Gastrocnemius medialis (tissue), 4 donors: Measurements from ENCODE around the gene CUL1. TPM values are rescaled to one million over a fixed set of nuclear protein-coding genes. Genes with fewer than 3 reads are reported as not detected.

Experiments
- ATAC-seq, 2 donors: fragments of 150-250 bp; one replicate each; pipeline ENCODE4 v1.9.1; 2016
- DNase-seq, 2 donors: peaks; one replicate each; pipeline ENCODE4 v3.0.0-alpha.2; 2019
- H3K27ac ChIP-seq, 4 donors: fragments of 200-600 bp; sonication (generic); 1 replicate in 1 of 4; 2 replicates in 3 of 4; pipeline ENCODE4 v1.5.1; 2016 to 2018; ENCODE audit warnings: mild to moderate bottlenecking in 2 of 4, moderate library complexity in 1 of 4
- H3K27me3 ChIP-seq, 3 donors: fragments of 200-600 bp; sonication (generic) in 2 of 3; 1 replicate in 1 of 3; 2 replicates in 2 of 3; pipeline versions ENCODE4 v1.5.1 to v1.6.0; 2016 to 2019; ENCODE audit warnings: mild to moderate bottlenecking in 1 of 3, moderate library complexity in 1 of 3
- H3K36me3 ChIP-seq, 2 donors: fragments of 200-600 bp; sonication (generic) in 1 of 2; one replicate each; pipeline ENCODE4 v1.5.1; 2017 to 2018
- H3K4me1 ChIP-seq, 2 donors: fragments of 200-600 bp; sonication (generic) in 1 of 2; one replicate each; pipeline ENCODE4 v1.5.1; 2016 to 2017; ENCODE audit warnings: mild to moderate bottlenecking in 2 of 2
- H3K4me3 ChIP-seq, 4 donors: fragments of 200-600 bp; sonication (generic) in 3 of 4; 1 replicate in 1 of 4; 2 replicates in 3 of 4; pipeline ENCODE4 v1.5.1; 2016 to 2019; ENCODE audit warnings: mild to moderate bottlenecking in 2 of 4
- H3K9me3 ChIP-seq, 3 donors: fragments of 200-600 bp; sonication (generic) in 2 of 3; 1 replicate in 1 of 3; 2 replicates in 2 of 3; pipeline ENCODE4 v1.5.1; 2016 to 2019
- CTCF ChIP-seq, 5 experiments: fragments of 450-650 bp in 3 of 5; fragments of 200-600 bp in 2 of 5; sonication (generic) in 2 of 5; IDR thresholded peaks in 4 of 5; conservative IDR thresholded peaks in 1 of 5; 1 replicate in 4 of 5; 2 replicates in 1 of 5; pipeline ENCODE4 v1.5.1; 2016 to 2019; ENCODE audit warnings: antibody characterized with exemption in 5 of 5, mild to moderate bottlenecking in 3 of 5, moderate library complexity in 3 of 5
- POLR2A ChIP-seq, 2 donors: fragments of 450-650 bp; IDR thresholded peaks; one replicate each; pipeline ENCODE4 v1.6.1; 2017; ENCODE audit warnings: antibody characterized with exemption in 2 of 2, mild to moderate bottlenecking in 2 of 2, moderate library complexity in 2 of 2
- in situ Hi-C, 4 donors: fragments of 200-750 bp; cut with MboI; loops; one replicate each; pipeline versions ENCODE4 v1.15.0 to v1.8.0; 2017; ENCODE audit warnings: low sequenced_read_pairs in 4 of 4
- intact Hi-C: fragments of 100-400 bp; cut with DNase I; formaldehyde crosslinking; loops from one replicate; pipeline ENCODE4 v1.15.1; 2023; ENCODE audit warnings: low total_unique reads
- total RNA-seq, 4 donors: library from RNA; depleted of rRNA; stranded (reverse); fragments of >200 nt; gene quantifications; one replicate each; pipeline versions ENCODE4 v1.1.0 to v1.2.3, GENCODE V29; 2016

CUL1 gene
- total RNA-seq, 4 donors from 2014 or later = 78.7 to 101 (median 84.6) TPM

GRCh38 chr7:148774471-148774870 is 75.8 kb downstream of the CUL1 start:
- TF ChIP-seq POLR2A (IDR thresholded peaks at IDR 0.05) (no peak), CTCF (IDR thresholded peaks at IDR 0.05 in 4 of 5, conservative IDR thresholded peaks at IDR 0.05 in 1 of 5) (no peak)
- in situ Hi-C loops = no loop called here
- Histone ChIP-seq H3K9me3 (no peaks in the 10 kb centered on the region), H3K4me1 (peaks cover 10 to 15% of the 10 kb centered on the region in 2 donors), H3K27me3 (no peaks in the 10 kb centered on the region), H3K27ac (no peak overlapping the region), H3K36me3 (peaks cover 0 to 44% of the 10 kb centered on the region in 2 donors), H3K4me3 (no peak overlapping the region)
- DNase-seq = no peak
- no peak for ATAC-seq
- intact Hi-C loops = no loop called here

GRCh38 chr7:148782757-148783456 is 84.2 kb downstream of the CUL1 start:
- TF ChIP-seq CTCF (IDR thresholded peaks at IDR 0.05 in 4 of 5, conservative IDR thresholded peaks at IDR 0.05 in 1 of 5) (no peak), POLR2A (IDR thresholded peaks at IDR 0.05) (no peak)
- in situ Hi-C loops (no loop called here), intact Hi-C loops (no loop called here)
- Histone ChIP-seq H3K4me3 (no peak overlapping the region), H3K27ac (no peak overlapping the region), H3K9me3 (no peaks in the 10 kb centered on the region), H3K27me3 (no peaks in the 10 kb centered on the region), H3K36me3 (peaks cover 0 to 62% of the 10 kb centered on the region in 2 donors), H3K4me1 (no peaks in the 10 kb centered on the region)
- ATAC-seq = no peak
- DNase-seq = no peak

GRCh38 chr7:148783801-148784527 is 85.3 kb downstream of the CUL1 start:
- H3K27me3 ChIP-seq = no peaks in the 10 kb centered on the region
- no peak for DNase-seq
- intact Hi-C loops = no loop called here

GRCh38 chr7:148787571-148788295 is 89.0 kb downstream of the CUL1 start:
- H3K9me3 ChIP-seq = no peaks in the 10 kb centered on the region
- H3K27me3 ChIP-seq = no peaks in the 10 kb centered on the region
- intact Hi-C loops (no loop called here), in situ Hi-C loops (no loop called here)
- no peak for TF ChIP-seq POLR2A (IDR thresholded peaks at IDR 0.05)
- no peak for TF ChIP-seq CTCF (IDR thresholded peaks at IDR 0.05 in 4 of 5, conservative IDR thresholded peaks at IDR 0.05 in 1 of 5)
- no peak overlapping the region for H3K4me3 ChIP-seq
- no peaks in the 10 kb centered on the region for H3K4me1 ChIP-seq
- no peak overlapping the region for H3K27ac ChIP-seq
- DNase-seq (no peak), ATAC-seq (no peak)
- H3K36me3 ChIP-seq = peaks cover 0 to 92% of the 10 kb centered on the region in 2 donors

More at GRCh38 chr7:148783801-148784527, 85.3 kb downstream of the CUL1 start:
- Histone ChIP-seq H3K36me3 (peaks cover 0 to 72% of the 10 kb centered on the region in 2 donors), H3K4me1 (no peaks in the 10 kb centered on the region), H3K4me3 (no peak overlapping the region), H3K9me3 (no peaks in the 10 kb centered on the region), H3K27ac (no peak overlapping the region)
- TF ChIP-seq CTCF (IDR thresholded peaks at IDR 0.05 in 4 of 5, conservative IDR thresholded peaks at IDR 0.05 in 1 of 5) (no peak), POLR2A (IDR thresholded peaks at IDR 0.05) (no peak)
- no peak for ATAC-seq
- in situ Hi-C loops = no loop called here
